Stimulated activated CD4-positive, alpha-beta T cell treated with anti-CD3 and anti-CD28 coated beads, TNF-alpha, amount 100 ng/mL, for 4 hours (primary cell): ENCODE results near the gene ZDHHC3.

Source experiments
- DNase-seq, 3 experiments: peaks; one replicate each; pipeline ENCODE4 v3.0.0-alpha.2; 2020; ENCODE audit warnings: low read depth in 3 of 3

ZDHHC3 gene, protein sequence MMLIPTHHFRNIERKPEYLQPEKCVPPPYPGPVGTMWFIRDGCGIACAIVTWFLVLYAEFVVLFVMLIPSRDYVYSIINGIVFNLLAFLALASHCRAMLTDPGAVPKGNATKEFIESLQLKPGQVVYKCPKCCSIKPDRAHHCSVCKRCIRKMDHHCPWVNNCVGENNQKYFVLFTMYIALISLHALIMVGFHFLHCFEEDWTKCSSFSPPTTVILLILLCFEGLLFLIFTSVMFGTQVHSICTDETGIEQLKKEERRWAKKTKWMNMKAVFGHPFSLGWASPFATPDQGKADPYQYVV

DNA sequence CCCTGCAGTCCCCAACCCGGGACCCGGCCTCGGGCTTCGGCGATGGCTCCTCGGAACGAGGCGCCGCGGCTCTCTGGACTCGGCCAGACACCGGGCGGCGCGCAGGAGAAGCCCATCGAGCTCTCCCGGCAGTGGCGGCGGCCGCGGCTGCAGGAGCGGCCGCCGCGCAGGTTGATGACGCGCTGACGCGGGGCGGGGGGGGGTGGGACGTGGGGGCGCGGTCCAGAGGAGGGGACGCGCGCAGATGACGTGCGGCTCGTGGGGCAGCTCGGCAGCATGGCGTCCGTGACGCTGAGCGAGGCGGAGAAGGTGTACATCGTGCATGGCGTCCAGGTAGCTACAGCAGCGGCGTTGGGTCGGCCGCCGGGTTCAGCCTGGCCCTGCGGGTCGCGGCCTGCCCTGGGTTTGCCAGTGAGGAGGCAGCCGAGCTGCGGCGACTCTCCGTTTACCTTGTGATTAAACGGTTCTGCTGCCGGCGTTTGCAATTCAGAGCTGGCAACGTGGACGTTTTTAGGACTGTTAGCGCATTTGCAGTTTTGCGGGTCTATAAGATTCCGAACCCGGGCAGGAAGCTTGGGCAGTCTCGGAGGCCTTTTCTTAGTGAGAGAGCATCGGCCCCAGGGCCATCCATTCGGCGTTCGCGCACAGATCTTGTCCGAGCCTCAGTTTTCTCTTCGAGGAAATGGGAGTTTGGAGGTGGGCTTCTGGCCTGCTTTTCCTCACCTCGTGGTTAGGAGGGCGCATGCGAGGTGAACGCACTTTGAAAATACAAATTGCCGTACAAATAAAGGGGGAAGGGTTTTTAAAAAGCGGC, at the start of gene ZDHHC3, which contains the start of gene EXOSC7:
ZDHHC3 (minus strand) TSS at position 173 of the 814 bp plus-strand sequence. CDS start 16,738 bp downstream, outside the sequence.
EXOSC7 (plus strand) TSS at position 243 of the 814 bp plus-strand sequence; CDS start at position 277, 34 bp downstream.
- DNase-seq, result peak; percentile 74 to 79 (median 78)

DNA sequence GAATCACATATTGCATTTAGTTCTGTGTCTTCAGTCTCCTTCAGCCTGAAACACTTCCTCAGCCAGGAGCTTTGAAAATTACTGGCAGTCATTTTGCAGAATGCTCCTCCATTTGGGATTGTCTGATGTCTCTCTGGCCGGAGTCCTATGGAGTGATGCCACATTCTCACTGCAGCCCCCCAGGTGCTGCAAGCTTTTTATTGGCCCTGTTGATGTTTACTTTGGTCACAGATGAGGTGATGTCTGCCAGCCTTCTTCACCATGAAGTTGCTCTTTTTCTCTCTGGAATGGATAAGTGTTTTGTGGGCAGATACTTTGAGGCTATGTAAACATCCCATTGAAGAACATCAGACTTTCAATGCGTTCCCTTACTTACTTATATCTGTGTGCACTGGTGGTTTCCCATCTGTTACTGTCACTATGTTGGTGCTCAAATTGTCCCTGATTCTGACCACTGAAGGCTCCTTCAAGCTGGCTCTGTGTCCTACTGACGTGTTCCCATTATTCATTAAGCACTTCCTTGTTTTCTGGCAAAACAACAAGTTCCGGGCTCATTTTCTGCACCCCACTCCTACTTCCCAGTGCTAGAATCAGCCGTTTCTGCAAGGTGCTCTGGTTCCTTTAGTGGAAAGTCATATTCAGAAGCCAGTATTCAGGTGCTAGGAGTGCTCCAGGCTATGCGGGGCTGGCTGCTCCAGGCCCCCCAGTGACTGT, 48.7 kb upstream of the ZDHHC3 start:
- no peak for DNase-seq

DNA sequence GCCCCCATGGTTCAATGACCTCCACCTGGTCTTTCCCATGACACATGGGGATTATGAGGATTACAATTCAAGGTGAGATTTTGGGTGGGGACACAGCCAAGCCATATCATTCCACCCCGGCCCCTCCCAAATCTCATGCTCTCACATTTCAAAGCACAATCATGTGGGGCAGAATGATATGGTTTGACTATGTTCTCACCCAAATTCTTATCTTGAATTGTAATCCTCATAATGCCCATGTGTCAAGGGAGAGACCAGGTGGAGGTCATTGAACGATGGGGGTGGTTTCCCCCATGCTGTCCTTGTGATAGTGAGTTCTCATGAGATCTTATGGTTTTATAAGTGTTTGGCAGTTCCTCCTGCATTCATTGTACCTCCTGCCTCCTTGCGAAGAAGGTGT, 47.7 kb upstream of the ZDHHC3 start:
- DNase-seq, result no peak

DNA sequence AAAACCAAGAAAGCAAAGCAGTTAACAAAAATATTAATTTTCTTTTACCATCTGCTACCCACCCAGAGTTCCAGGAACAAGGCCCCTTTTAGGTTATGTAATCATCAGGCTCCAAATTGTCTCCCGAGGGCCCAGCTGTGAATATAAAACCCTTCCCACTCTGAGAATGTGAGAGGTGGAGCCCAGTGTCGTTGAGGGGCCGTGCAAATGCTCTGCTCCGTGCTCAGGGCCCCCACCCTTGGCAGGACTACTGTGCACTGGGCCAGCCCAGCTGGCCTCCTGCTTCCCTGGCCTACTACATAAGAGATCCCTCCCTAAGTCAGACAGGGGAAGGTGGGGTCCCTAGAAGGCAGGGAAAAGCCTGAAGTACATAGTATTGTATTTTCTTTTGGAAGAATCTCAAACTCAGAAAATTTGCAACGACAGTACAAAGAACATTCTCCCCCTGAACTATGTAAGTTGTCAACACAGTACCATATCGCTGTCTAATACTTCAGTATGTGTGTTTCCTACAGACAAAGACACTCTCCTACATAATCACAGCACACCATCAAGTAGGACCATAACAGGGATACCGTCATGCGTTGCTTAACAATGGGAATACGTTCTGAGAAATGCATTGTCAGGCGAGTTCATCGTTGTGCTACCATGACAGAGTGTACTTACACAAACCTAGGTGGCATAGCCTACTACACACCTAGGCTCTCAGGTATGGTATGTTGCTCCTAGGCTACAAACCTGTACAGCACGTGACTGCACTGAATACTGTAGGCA, 45.7 kb upstream of the ZDHHC3 start:
- DNase-seq, result no peak

DNA sequence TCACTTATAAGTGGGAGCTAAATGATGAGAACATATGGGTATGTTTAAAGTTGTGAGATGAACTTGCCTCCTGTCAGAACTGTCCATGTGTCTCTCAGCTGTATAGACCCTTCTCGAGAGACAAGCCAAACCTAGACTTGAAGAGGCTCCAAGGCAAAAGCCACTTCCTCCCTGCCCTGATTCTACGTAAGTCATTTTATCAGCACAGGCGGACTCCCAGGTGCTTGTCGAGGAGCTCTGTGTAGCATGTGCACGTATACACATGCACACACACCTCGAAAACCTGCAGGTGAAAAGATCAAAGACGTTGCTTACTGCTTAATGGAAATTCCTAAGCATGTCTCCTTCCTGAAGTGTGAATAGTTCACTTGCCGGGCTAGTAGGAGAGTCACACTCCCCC, 44.6 kb upstream of the ZDHHC3 start:
- DNase-seq, result no peak

DNA sequence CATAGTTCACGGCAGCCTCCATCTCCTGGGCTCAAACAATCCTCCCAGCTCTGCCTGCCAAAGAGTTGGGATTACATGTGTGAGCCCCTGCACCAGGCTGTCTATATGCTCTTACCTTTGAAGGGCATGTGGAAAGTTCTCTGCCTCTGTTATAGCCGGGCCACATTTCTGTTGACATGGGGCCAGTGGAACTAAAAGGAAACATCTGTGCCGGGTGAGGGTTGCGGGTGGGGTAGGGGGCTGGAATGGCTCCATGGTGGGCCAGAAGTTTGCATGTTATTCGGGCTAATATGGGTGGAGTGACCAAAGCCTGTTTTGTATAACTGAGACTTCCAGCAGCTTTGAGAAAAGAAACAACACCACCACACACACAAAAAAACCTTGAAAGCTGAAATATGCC, 41.8 kb upstream of the ZDHHC3 start:
- DNase-seq, result no peak

DNA sequence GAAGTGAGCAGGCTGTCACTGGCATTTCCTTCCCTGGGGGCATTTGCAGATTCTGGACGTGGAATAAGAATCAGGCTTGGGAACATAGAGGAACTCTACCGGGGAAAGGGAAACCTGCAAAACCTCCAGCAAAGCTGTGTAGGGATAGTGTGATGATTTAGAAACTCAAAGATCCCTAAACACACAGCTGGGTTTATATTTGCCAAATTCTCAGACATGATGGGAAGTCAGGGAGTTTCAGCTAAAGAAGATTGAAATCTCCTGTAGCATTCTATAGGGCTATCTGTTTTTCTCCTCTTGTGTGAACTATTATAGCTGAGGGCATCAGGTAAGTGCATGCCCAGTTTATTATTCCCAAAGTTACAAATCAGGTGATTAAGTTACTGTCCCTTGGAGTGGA, 40.9 kb upstream of the ZDHHC3 start:
- DNase-seq, result no peak

DNA sequence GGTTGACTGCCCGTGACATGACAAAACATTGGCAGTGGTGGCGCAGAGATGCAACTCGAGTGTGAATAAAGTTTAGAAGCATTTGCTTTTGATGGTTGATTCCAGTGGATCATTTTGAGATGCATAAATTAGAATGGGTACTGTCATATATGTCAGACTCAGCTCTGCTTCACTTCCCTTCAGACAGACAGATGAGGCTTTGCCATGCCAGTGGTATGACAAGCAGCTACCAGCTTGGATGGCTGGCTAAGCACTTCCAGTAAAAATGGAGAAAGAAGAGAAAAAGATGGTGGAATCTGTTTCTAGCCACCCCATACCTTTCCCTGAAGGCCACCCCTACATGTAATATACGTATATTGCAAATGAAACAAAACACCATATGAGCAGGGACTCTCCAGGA, 36.6 kb upstream of the ZDHHC3 start:
- no peak for DNase-seq

DNA sequence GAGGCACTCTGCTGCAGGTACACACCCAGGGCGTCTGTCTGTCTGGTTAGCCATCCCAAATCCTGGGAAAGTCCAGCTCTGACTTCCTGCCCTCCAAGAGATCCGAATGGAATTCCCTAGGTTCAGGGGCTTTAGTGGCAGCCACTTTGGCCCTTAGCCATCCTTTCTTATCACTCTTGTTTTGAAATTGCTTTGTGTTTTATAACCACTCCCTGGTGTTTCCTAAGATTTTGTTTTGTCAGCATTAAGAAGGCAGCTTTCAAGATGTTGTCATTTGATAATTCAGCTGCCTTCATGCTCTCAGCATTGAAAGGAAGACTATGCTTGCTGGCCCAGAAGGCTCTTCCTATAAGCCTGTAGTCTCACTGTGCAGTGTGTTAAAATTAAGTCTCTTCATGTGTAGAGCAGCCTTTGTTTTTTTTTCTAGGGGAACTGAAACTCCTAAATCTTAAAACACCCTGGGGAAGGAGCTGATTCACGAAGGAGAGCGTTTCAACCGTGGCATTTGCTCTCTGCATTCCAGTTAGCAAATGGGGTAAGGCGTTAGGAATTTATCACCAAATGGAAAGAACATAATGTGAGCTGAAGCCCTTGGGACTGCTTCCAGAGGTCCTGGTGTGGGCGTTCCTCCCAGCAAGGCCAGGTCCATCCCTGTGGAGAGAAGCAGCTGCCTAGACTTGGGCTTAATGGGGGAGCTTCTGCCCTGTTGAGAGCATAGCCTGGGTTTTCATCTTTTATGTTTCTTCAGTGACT, 36.0 kb upstream of the ZDHHC3 start:
- DNase-seq, result no peak

DNA sequence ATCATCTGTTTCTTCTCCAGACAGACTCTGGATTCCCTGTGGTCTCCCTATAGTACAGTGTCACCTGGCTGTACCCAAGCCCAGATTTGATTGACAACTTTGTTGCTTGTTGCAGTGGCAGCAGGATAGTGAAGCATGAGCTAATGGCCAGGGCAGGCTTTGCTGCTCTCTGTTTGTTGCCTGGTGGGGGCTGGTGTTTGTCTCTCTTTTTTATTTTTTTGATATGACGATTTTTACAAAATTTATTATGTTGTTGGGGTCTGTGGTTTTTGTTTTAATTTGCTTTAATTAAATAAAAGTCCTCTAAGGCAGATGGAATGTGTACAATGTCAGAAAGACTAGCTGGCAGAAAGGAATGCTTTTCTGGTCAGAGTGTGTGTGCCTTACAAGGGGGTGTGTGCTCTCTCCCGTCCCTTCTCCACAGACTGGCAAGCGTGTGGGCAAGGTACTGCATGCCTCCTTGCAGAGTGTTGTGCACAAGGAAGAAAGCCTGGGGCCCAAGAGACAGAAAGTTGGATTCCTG, 34.9 kb upstream of the ZDHHC3 start:
- no peak for DNase-seq

DNA sequence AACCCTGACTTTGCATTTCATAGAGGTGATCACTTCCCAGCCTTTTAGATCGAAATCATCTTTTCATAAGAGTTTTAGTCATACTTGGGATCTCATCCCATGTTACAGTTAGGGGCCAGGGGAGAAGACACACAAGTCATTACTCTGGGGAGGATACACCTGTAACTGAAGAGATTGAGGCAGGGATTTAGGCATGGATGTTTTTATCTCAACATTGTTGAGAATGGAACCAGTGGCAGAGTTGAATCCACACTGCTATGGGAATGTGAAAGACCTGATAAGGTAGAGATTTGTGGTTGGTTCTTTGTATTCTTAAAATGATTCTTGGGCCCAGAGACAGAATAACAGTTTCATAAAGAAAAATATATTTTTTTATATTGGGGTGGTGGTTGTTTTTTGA, 33.9 kb upstream of the ZDHHC3 start:
- DNase-seq, result no peak

DNA sequence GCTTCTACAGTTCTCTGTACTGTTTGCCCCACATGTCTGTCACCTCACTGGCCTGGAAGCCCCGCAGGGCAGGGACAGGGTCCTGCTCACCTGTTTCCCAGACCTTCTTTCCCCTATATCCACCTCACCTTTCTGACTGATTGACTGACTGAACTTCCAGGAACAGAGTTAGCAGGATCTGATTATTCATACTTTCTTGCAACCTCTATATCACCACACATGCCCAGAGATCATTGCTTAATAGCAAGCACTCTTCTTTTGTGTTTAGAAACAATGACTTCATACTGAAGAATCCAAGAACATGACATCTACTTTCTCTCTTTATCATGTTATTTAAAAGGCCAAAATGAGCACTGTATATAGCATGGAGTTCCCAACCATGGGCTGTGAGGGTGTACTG, 32.1 kb upstream of the ZDHHC3 start:
- no peak for DNase-seq

DNA sequence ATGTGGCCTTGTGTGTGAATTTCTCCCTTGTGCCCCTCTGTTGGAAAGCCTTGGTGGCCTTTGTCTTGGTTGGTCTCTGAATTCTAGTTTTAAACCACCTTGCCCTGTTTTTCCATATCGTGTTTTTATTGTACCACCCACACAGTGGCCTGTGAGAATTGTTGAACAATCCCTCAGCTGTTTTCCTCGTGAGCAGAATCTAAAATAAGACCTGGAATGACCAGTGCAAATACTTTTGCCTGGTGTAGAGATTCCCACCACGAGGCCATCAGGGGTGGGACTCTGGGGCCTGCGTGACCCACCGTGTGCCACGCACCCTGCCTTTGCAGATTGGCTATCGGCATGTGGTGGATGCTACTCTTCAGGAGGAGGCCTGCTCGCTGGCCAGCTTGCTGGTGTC, 31.1 kb upstream of the ZDHHC3 start:
- no peak for DNase-seq

DNA sequence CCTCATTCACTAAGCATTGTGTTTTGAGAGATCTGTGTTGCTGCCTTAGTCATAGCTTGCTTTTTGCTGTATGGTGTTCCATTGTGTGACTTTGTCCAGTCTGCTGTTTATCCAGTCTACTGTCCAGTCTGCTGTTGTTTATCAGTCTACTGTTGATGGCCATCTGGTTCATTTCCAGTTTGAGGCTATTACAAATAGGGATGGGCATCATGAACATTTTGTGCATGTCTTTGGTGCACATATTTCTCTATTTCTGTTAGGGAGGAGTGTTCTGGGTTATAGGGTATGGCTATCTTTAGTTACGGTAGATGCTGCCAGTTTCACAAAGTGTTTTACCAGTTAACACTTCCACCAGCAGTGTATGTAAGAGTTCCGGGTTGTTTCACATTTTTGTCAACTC, 27.9 kb upstream of the ZDHHC3 start:
- DNase-seq, result no peak

DNA sequence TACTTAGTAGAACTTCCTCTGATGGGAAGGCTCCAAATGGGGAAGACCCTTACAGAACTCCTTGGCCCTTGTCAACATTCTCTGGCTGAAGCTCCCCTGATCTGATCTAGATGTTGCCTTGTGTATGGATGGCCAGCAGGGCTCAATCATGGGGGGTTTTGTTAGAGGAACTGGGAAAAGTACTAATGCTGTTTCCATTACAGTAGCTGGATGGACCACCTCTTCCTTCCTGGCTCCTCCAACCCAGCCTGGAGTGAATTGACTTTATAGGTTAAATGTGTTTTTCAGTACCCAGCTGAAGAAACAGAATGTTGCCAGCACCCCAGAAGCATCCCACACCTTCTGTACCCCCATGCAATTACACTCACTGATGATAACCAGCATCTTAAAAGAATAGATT, 27.4 kb upstream of the ZDHHC3 start:
- DNase-seq, result no peak

DNA sequence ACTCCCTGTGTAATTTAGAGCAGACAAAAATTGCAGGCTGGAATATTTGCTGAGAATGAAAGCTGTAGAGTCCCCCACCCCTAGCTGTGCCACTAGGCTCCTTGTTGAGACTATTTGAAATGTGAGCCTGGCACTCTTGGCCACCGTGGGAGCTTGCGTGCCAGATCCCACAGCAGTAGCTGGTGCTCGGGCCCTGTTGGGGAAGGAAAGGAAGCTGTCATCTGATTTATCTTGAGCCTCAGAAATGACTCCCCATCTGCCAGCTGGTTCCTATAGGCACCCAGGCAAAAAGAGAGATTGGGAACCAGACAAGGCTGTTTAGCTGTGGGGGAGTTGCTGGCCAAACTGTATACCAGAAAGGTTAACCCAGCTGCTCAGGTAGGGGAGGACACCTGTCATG, 26.7 kb upstream of the ZDHHC3 start:
- no peak for DNase-seq

DNA sequence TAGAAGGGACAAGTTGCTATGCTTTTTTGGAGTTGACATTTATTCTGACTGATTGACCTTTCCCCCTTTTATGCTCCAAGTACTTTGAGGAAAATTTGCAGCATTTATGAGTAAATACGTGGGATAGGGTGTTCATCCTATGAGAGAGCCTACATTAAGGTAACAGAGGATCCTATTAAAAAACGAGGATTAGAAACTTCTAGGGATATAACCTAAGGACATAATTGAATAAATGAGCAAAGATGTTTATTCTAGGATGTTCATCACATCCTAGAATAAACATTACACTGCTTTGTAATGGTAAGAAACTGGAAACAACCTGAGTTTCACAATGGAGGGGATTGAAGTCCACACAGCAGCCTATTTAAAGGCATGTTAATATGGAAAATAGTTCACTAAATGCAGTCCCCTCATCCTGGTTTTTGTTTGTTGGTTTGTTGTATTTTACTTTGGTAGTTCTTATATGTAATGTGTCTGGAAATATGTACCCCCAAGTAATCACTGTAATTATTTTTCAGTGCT, 26.2 kb upstream of the ZDHHC3 start:
- DNase-seq, result no peak

DNA sequence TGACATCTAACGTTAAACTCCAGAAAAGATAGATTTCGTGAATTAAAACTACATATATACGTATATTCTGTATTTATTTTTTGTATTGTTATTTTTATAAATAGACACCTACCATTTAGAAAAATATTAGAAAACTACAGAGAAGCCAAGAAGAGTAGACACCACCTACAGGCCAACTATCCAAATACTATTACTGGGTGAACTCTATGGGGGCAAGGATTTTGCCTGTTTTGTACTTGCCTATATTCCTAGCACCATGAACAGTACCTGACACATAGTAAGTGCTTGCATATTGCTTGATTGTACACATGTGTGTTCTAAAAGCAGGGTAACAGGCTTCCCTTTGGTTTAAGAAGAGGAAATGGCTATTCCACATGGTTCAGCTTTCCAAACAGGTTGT, 25.8 kb upstream of the ZDHHC3 start:
- no peak for DNase-seq

DNA sequence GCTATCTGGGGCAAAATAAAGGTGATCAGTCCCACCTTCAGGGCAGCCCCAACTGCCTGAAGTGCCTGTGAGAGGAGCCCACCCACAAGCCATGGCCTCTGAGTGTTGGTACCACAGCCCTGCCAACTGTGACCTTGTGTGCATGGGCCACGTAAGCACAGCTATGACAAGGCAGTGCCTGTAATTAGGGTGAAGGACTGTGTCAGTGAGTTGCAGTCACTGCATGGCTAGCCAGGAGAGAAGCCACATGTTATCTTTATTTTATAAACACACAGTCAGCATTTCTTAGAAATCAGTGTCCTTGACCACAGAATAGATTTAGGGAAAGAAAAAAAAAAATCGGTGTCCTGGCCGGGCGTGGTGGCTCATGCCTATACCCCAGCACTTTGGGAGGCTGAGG, 24.8 kb upstream of the ZDHHC3 start:
- no peak for DNase-seq

DNA sequence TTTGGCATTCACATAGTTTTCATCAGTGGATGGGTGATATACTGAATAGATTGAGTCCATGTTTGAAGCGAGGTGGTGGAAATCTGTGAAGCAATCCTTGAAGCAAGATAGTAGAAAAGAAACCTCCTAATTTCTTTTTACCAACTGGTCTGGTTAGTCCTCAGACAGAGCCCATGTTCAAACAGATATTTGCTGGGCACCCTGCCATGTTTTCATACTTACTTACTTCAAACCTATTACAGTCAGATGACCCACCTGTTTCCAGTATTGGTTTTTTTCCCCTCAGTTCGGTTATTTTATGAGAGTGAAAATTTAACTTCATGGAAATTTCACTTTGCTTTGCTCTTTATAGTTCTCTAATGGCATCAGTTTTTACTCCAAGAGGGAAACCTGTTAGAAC, 23.8 kb upstream of the ZDHHC3 start:
- DNase-seq, result no peak

DNA sequence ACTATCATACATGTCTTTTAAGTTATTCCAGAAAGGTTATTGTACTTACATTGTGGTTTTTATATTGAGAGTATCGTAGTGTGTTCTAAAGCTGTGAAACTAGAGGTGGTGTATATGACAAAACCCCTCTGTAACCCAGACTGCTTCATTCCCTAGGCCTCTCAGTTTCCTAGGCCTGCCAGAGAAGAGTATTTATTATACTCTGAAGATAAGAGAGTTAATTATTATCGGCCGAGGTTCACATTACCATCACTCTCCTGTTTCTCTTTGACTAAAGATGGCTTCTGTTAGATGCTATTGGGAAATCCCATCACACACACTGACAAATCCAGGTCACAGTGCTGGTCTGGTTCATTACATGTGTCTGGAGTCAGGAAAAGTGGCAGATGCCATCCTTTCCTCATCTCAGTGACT, 20.6 kb upstream of the ZDHHC3 start:
- no peak for DNase-seq
